HG03457 (cell line): ENCODE results near the gene CHKB.
"Not testable (repeated sequence)": the region's sequence is repeated elsewhere in the genome, so short reads cannot be mapped to it uniquely, and the experiment has no call there.

Source experiments
- ATAC-seq: cut with Tn5 transposase; IDR thresholded peaks from one replicate; pipeline ENCODE4 v1.9.1; 2021; ENCODE audit warnings: moderate number of reproducible peaks; ENCODE audit not compliant: unreplicated experiment

The CHKB gene

GRCh38 chr22:50550395-50550794 is 32.3 kb downstream of the CHKB start:
- no peak for ATAC-seq

DNA sequence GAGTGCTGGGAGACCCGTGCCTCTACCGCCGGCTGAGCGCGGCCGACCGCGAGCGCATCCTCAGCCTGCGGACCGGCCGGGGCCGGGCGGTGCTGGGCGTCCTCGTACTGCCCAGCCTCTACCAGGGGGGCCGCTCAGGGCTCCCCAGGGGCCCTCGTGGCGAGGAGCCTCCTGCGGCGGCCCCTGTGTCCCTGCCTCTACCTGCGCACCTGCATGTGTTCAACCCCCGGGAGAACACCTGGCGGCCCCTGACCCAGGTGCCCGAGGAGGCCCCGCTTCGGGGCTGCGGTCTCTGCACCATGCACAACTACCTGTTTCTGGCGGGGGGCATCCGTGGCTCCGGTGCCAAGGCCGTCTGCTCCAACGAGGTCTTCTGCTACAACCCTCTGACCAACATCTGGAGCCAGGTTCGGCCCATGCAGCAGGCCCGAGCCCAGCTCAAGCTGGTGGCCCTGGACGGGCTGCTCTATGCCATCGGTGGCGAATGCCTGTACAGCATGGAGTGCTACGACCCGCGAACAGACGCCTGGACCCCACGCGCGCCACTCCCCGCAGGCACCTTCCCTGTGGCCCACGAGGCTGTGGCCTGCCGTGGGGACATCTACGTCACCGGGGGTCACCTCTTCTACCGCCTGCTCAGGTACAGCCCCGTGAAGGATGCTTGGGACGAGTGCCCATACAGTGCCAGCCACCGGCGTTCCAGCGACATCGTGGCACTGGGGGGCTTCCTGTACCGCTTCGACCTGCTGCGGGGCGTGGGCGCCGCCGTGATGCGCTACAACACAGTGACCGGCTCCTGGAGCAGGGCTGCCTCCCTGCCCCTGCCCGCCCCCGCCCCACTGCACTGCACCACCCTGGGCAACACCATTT is 33.5 kb downstream of the CHKB start:
- no peak for ATAC-seq

DNA sequence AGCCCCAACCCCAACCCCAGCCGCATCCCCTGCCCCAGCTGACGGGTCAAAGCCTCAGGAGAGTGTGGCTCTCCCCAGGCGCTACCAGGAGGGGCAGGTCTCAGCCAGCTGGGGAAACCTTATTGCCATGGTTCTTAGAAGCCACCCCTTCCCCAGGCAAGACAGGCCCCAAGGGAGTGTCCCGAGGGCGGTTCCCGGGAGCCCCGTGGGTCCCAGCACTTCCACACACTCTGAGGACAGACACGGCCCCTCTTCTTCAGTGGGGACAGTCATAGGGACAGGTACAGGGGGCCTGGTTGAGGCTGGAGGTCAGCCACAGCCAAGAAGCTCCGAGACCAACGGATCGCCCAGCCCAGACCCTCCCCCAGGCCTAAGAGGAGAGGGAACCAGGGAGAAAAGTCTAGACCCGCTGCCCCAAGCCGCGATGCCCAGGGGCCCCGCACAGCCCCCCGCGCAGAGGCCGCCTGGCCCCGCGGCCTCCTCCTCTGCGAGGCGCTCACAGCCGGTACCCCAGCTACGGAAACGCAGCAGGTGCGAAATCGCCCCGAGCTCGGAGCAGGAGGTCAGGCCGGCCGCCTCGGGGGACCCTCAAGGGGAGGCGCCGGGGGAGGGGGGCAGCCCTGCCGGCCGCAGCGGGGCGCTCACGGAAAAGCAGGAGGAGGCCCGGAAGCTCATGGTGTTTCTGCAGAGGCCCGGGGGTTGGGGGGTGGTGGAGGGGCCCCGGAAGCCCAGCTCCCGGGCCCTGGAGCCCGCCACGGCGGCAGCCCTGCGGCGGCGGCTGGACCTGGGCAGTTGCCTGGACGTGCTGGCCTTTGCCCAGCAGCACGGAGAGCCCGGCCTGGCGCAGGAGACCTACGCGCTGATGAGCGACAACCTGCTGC is 34.4 kb downstream of the CHKB start:
- ATAC-seq = no peak

- ATAC-seq = no peak
Observed at GRCh38 chr22:50547263-50547985, 35.2 kb downstream of the CHKB start.

GRCh38 chr22:50546326-50547262 is 36.1 kb downstream of the CHKB start:
- ATAC-seq = no peak

DNA sequence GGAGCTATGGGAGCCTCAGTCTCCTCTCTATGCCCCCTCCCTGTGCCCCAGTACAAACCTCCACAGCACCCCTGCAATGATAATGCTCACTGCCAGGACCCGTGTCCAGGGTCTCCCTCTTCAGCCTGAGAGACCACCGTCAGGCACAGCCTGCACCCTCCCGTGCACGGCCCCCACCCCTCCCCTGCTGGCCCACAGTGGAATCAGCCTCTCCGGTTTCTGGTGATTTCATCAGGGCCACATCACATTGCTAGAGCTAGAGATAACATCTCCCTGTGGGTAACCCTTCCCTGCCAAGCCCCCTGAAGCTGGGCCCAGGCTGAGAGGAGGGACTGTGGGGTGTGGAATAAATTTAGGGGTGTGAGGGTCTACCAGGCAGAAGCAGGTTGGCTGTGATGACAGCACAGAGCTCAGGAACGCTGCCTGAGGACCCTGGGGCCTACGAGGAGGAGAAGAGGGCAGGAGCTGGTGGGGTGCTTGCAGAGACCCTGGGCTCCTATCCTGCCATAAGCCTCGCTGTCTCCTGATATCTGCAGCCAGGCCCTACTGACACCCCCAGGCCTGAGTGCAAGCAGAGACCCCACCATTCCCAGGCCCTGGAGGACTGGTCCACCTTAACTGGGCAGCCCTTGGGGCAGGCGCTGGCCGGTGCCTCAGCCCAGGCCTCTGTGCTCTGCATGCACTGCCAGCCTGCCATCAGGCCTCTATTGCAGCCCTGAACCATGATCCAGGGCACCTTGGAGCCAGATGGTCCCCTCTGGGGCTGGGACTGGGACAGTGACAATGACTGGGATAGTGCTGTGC is 36.9 kb downstream of the CHKB start, which contains the start of gene KLHDC7B:
Gene KLHDC7B, plus strand, starts transcription at position 378 of the 804 bp plus-strand sequence. Its CDS starts 345 bp downstream, at position 723.
- no peak for ATAC-seq

DNA sequence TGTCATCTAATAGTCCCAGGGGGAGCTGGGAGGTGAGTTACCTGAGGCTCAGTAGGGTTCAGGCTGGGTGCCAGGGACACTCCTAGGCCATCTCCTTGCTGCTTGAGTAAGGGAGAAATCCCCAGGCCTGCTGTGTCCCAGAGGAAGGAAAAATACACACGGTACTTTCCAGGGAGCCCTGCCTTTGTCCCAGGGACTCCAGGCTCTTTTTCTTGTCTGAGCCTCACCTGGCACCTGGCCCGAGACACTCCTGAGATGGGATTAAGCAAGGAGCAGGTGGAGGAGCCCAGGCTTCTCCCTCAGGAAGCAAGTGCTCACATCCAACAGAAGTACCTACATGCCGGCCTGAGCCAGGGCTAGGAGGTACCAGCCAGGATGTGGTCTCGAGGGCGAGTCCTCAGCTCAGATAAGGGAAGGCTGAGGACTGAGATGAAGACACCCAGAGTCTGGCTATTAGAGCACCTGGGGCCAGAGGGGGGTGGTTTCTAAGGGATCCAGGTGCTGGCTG is 37.8 kb downstream of the CHKB start:
- ATAC-seq = no peak

- ATAC-seq = no peak
Observed at GRCh38 chr22:50544078-50544745, 38.4 kb downstream of the CHKB start.

DNA sequence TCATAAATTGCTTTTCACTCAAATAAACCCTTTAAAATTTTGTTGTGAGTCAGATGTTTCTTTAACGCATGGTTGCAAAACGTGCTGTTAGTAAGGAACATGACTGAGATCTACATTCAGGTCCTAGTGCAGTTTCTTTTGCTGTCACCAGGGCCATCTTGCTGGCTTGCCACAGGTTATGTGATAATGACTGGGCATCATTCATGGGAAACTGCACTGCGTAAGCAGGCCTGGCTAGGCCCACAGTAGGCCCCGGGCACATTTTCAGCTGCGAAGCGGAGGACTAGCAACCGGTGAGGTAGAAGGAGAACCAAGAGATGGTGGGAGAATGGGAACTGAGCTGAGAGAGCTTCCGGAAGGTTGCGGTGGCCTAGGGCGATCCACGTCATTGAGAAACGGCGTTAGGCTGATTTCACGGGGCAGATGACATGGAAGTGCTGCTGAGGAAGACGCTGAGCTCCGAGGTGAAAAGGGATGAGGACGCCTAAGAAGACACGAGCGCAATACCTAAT is 40.2 kb downstream of the CHKB start:
- no peak for ATAC-seq

GRCh38 chr22:50541667-50542026 is 41.0 kb downstream of the CHKB start:
- ATAC-seq = not testable (repeated sequence)

DNA sequence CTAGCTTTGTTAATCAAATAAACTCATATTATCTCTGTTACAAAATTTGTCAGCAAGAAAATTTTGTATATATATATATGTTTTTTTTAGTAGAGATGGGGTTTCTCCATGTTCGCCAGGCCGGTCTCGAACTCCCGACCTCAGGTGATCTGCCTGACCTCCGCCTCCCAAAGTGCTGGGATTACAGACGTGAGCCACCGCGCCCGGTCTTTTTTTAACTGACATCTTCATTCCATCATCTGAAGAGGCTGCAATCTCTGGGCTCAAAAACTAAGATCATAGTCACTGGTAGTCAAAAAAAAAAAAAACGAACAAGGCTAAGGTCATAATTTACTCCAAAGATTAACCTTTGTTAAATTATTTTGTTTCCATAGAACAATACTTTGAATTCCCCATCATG is 42.3 kb downstream of the CHKB start:
- no peak for ATAC-seq

DNA sequence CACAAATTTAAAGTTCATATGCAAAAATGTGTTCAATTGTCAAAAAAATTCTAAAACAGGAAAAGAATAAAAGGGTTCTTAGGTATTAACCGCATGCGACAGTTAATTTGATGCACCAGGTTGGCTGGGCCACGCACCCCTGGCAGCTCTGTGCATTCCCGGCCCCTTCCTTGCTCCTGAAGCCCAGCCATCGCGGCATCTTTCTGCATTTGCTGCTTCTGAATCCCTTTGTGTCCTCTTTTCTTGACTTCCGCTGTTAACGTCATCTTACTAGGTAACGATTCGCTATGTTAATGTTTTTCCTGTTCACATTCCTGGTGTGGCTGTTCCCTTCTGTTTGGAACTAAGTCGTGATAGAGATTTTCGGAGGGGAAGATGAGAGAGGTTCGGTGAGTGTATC is 44.9 kb downstream of the CHKB start:
- no peak for ATAC-seq

DNA sequence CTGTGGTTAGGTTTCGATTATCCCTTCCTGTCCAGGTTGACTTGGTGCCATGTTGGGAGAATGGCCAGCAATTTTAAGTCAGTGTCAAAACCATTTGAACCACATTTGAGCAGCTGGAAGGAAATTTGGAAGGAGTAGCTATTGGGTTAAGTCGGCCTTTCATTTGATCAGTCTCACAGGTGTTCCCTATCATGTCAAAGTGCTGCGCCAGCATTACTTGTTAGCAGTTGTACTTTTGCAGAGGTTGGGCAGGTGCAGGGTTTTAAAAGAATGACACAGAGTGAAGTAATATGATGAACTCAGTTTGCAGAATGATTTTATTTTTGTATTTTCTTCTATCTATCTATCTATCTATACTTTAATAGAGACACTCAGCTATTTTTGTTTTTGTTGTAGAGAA is 46.4 kb downstream of the CHKB start:
- ATAC-seq = no peak

DNA sequence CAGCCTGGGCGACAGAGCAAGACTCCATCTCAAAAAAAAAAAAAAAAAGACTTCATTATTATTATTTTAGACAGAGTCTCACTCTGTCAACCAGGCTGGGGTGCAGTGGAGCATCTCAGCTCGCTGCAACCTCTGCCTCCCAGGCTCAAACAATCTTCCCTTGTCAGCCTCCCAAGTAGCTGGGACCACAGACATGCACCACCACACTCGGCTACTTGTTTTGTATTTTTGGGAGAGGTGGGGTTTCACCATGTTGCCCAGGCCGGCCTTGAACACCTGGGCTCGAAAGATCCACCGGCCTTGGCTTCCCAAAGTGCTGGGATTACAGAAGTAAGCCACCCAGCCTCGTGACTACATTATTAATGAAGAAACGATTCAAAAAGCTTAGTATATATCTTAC is 47.5 kb downstream of the CHKB start:
- ATAC-seq = no peak

GRCh38 chr22:50533856-50534711 is 48.6 kb downstream of the CHKB start:
- ATAC-seq = not testable (repeated sequence)

DNA sequence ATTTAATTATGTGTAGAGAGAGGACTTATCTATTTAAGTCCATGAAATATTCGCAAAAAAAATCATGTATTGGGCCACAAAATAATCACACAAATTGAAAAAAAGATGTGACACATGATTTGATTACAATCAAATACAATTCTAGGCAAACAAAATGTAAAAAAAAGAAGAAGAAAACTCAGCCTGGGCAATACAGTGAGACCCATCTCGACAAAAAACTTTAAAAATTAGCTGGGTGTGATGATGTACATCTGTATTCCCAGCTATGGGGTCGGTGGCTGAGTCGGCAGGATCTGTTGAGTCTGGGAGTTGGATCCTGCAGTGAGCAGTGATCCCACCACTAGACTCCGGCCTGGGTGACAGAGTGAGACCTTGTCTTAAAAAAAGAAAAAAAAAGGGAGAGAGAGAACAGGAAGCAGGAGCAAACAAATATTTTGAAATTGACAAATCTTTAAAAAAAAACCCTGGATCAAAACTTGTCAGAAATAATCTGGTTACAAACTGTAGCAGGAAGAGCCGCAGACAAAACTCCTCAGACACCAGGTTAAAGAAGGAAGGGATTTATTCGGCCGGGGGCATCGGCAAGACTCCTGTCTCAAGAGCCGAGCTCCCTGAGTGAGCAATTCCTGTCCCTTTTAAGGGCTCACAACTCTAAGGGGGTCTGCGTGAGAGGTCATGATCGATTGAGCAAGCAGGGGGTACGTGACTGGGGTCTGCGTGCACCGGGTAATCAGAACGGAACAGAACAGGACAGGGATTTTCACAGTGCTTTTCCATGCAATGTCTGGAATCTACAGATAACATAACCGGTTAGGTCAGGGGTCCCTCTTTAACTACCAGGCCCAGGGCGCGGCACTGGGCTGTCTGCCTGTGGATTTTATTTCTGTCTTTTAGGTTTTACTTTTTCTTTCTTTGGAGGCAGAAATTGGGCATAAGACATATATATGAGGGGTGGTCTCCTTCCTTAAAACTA is 49.5 kb downstream of the CHKB start:
- no peak for ATAC-seq
